Bronchial epithelial cell (primary cell): ENCODE data around the gene NOD2. TPM values are rescaled to one million over a fixed set of nuclear protein-coding genes. Genes with fewer than 3 reads are reported as not detected.

ENCODE experiments used
- DNase-seq: peaks from one replicate; pipeline ENCODE4 v3.0.0-alpha.2; 2010; ENCODE audit warnings: low read depth
- FAIRE-seq: peaks from 2 replicates; lab custom pipeline; 2011; peaks lifted over from hg19 to GRCh38; lab: Jason Lieb, UNC
- H3K27me3 ChIP-seq: 2 replicates; pipeline ENCODE4 v1.5.1; 2011; ENCODE audit warnings: low read length; ENCODE audit not compliant: control insufficient read depth, insufficient read depth
- H3K36me3 ChIP-seq: 2 replicates; pipeline ENCODE4 v1.5.1; 2011; ENCODE audit warnings: low read length; ENCODE audit not compliant: control insufficient read depth, insufficient read depth
- H3K4me3 ChIP-seq: 2 replicates; pipeline ENCODE4 v1.5.1; 2011; ENCODE audit warnings: mild to moderate bottlenecking, low read depth, low read length, control low read depth
- total RNA-seq: library from RNA; depleted of rRNA; stranded (reverse); fragments of >200 nt; gene quantifications from 2 replicates; pipeline ENCODE4 v1.2.1, GENCODE V29; 2014
- TF ChIP-seq, protein P1 (sequence below): IDR thresholded peaks from 2 replicates; pipeline ENCODE4 v1.5.1; 2011; ENCODE audit warnings: mild to moderate bottlenecking, moderate library complexity, low read length, control low read depth, inconsistent platforms; ENCODE audit not compliant: insufficient read depth, severe bottlenecking

Gene NOD2
- total RNA-seq, 1 donor from 2014 or later = 2.4 TPM

DNA sequence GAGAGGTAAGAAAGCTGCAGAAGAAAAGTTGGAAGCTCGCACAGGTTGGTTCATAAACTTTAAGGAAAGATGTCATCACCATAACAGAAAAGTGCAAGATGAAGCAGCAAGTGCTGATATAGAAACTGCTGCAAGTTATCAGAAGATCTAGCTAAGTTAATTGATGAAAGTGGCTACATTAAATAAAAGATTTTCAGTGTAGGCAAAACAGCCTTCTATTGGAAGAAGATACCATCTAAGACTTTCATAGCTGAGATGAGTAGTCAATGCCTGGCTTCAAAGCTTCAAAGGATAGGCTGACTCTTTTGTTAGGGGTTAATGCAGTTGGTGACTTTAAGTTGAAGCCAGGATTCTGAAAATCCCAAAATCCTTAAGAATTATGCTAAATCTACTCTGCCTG, 72.5 kb downstream of the NOD2 start:
- Histone ChIP-seq H3K36me3 (no peaks in the 10 kb centered on the region), H3K4me3 (no peak overlapping the region), H3K27me3 (no peaks in the 10 kb centered on the region)
- FAIRE-seq = no peak
- TF ChIP-seq, protein P1, sequence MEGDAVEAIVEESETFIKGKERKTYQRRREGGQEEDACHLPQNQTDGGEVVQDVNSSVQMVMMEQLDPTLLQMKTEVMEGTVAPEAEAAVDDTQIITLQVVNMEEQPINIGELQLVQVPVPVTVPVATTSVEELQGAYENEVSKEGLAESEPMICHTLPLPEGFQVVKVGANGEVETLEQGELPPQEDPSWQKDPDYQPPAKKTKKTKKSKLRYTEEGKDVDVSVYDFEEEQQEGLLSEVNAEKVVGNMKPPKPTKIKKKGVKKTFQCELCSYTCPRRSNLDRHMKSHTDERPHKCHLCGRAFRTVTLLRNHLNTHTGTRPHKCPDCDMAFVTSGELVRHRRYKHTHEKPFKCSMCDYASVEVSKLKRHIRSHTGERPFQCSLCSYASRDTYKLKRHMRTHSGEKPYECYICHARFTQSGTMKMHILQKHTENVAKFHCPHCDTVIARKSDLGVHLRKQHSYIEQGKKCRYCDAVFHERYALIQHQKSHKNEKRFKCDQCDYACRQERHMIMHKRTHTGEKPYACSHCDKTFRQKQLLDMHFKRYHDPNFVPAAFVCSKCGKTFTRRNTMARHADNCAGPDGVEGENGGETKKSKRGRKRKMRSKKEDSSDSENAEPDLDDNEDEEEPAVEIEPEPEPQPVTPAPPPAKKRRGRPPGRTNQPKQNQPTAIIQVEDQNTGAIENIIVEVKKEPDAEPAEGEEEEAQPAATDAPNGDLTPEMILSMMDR = no peak
- no peak for DNase-seq

DNA sequence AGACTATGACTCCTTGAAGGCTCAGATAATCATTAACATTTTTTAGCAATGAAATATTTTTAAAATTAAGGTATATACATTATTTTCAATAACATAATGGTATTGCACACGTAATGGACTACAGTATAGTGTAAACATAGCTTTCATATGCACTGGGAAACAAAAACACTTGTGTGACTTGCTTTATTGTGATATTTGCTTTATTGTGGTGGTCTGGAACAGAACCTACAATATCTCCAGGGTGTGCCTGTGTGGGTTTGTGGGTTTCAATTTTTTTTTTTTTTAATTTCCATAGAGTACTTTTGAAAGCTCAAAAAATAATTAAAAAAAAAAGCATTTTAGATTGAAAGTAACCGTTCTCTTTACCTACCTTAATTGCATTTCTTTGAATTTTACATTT, 73.8 kb downstream of the NOD2 start:
- TF ChIP-seq, protein P1 = no peak
- no peak overlapping the region for H3K4me3 ChIP-seq
- DNase-seq (no peak), FAIRE-seq (no peak)
- no peaks in the 10 kb centered on the region for H3K27me3 ChIP-seq
- no peaks in the 10 kb centered on the region for H3K36me3 ChIP-seq

DNA sequence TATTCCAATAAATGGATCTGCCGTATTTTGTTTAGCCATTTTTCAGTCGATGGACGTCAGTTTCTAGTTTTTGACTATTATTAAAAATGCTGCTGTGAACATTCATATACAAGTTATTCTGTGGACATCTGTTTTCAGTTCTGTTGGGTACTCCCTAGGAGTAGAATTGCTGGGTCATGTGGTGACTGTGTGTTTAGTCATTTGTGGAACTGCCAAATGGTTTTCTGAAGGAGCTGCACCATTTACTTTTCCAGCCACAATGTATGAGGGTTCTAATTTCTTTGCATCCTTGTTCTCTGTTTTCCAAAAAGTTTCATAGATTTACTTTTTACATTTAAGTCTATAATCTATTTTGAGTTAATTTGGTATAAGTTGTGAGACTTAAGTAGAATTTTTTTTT, 78.0 kb downstream of the NOD2 start:
- no peak for FAIRE-seq

DNA sequence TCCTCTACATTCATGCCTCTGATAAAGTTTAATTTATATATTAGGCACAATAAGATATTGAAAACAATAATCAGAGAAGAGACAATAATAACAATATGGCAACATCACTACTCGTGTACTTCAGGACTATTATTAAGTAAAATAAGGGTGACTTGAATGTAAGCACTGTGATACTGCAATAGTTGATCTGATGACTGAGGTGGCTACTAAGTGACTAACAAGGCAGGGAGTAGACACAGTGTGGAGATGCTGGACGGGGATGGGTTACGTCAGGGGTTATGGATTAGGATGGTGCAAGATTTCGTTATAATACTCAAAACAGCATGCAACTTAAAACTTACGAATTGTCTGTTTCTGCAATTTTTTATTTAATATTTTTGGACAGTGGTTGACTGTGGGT, 81.0 kb downstream of the NOD2 start:
- Histone ChIP-seq H3K27me3 (no peaks in the 10 kb centered on the region), H3K4me3 (no peak overlapping the region), H3K36me3 (no peaks in the 10 kb centered on the region)
- DNase-seq (no peak), FAIRE-seq (no peak)
- TF ChIP-seq, protein P1 = no peak

More for the DNA sequence above, 78.0 kb downstream of the NOD2 start:
- DNase-seq = peak; percentile 76
- no peak overlapping the region for H3K4me3 ChIP-seq
- TF ChIP-seq, protein P1 = no peak
- no peaks in the 10 kb centered on the region for H3K27me3 ChIP-seq
- no peaks in the 10 kb centered on the region for H3K36me3 ChIP-seq

DNA sequence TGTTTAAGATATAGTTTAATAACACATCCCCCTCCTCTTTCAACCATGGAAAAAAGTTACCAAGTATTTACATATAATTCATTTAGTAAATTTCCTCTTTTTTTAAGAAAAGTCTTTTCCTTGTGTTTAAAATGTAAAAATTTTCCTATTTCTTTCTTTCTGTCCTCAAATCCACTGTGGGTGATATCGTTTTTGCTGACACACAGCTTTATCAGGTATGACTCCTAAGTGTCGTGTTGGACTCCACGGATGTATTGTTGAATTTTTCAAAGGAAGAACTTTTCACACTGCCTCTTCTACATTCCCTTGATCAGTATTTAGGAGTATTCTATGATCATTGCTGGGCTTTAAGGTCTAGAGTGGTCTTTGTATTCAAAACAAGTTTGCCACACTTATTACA, 81.6 kb downstream of the NOD2 start:
- TF ChIP-seq, protein P1 = no peak
- Histone ChIP-seq H3K27me3 (no peaks in the 10 kb centered on the region), H3K36me3 (peaks cover 4% of the 10 kb centered on the region), H3K4me3 (no peak overlapping the region)
- no peak for FAIRE-seq
- DNase-seq = no peak

DNA sequence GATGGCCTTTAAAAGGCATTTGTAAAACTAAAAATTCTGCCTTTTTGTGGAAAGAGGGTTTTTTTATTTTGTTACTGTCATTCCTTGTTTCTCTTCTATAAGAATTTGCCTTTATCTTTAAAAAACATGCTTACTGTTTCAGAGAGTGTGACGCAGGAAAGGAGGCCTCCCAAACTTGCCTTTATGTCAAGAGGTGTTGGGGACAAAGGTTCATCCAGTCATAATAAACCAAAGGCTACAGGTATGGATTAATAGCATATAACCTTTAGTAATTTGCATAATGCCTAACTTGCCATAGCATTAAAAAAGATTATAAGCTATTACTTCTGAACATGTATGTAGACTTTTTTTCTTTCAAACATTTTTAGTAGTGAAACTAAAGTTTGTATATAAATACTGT, 82.6 kb downstream of the NOD2 start:
- H3K27me3 ChIP-seq = no peaks in the 10 kb centered on the region
- TF ChIP-seq, protein P1 = no peak
- FAIRE-seq (no peak), DNase-seq (no peak)
- H3K4me3 ChIP-seq = no peak overlapping the region
- H3K36me3 ChIP-seq = peaks cover 4% of the 10 kb centered on the region
